ENCODE results near the gene ITGA5. TPM values are rescaled to one million over a fixed set of nuclear protein-coding genes. Genes with fewer than 3 reads are reported as not detected.

Gene ITGA5
- total RNA-seq, 1 donor from 2014 or later, result 100 TPM

DNA sequence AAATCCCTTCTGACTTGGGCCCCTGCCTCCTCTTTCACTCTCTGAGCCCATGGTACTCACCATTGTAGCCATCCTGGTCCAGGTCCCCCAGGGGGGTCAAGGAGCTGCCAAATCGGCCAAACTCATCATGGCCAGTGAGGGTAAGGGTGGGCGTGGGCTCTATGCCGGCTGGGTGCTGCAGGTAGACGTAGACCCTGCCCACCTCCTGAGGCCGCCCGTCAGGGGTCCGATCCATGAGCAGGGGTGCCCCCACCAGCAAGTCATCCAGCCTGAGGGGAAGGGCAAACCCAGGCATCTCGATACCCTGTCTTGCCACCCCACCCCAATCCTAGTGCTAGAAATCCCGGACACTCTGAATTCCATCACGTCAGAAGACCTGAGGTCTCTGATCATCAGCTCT lies 14.0 kb downstream of the ITGA5 start:
- Mint-ChIP-seq H3K27me3 (ENCODE audit: unreplicated experiment) (no peaks in the 10 kb centered on the region), H3K4me1 (ENCODE audit: unreplicated experiment) (no peaks in the 10 kb centered on the region), H3K9me3 (ENCODE audit: unreplicated experiment) (no peaks in the 10 kb centered on the region), H3K27ac (ENCODE audit: unreplicated experiment) (no peak overlapping the region), H3K36me3 (ENCODE audit: unreplicated experiment) (peaks cover 45% of the 10 kb centered on the region), H3K4me3 (ENCODE audit: unreplicated experiment) (no peak overlapping the region)
- no peak for TF ChIP-seq CTCF (IDR thresholded peaks at IDR 0.05)
- DNase-seq (ENCODE audit: extremely low spot score, unreplicated experiment), result no peak

GRCh38 chr12:54404061-54405004 lies 14.7 kb downstream of the ITGA5 start:
- H3K27me3 Mint-ChIP-seq (ENCODE audit: unreplicated experiment), result no peaks in the 10 kb centered on the region

DNA sequence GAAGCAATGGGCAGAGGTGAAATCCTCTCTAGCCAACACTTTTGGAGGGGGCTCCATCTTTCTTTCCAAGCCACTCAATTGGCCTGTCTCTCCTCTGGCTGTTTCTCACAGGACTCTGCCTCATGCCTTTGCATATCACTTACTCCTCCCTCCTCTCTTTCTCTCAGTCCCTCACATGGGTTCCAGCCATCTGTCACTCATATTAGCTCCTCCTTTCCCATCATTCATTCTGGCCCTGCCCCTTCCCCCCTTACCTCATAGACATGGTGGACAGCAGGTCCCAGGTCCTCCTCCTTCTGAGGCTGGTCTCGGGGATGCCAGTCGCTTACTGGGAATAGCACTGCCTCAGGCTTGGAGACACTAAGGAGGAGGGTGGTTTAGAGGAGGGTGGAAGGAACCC lies 17.9 kb downstream of the ITGA5 start:
- TF ChIP-seq CTCF (IDR thresholded peaks at IDR 0.05), result no peak
- Mint-ChIP-seq H3K9me3 (ENCODE audit: unreplicated experiment) (no peaks in the 10 kb centered on the region), H3K27me3 (ENCODE audit: unreplicated experiment) (no peaks in the 10 kb centered on the region), H3K27ac (ENCODE audit: unreplicated experiment) (no peak overlapping the region), H3K4me3 (ENCODE audit: unreplicated experiment) (no peak overlapping the region), H3K4me1 (ENCODE audit: unreplicated experiment) (no peaks in the 10 kb centered on the region), H3K36me3 (ENCODE audit: unreplicated experiment) (peaks cover 48% of the 10 kb centered on the region)
- no peak for DNase-seq (ENCODE audit: extremely low spot score, unreplicated experiment)

More at GRCh38 chr12:54404061-54405004, 14.7 kb downstream of the ITGA5 start:
- DNase-seq (ENCODE audit: extremely low spot score, unreplicated experiment), result no peak
- Mint-ChIP-seq H3K4me1 (ENCODE audit: unreplicated experiment) (no peaks in the 10 kb centered on the region), H3K27ac (ENCODE audit: unreplicated experiment) (no peak overlapping the region), H3K4me3 (ENCODE audit: unreplicated experiment) (no peak overlapping the region), H3K36me3 (ENCODE audit: unreplicated experiment) (peaks cover 46% of the 10 kb centered on the region), H3K9me3 (ENCODE audit: unreplicated experiment) (no peaks in the 10 kb centered on the region)
- TF ChIP-seq CTCF (IDR thresholded peaks at IDR 0.05), result peak; percentile 88

DNA sequence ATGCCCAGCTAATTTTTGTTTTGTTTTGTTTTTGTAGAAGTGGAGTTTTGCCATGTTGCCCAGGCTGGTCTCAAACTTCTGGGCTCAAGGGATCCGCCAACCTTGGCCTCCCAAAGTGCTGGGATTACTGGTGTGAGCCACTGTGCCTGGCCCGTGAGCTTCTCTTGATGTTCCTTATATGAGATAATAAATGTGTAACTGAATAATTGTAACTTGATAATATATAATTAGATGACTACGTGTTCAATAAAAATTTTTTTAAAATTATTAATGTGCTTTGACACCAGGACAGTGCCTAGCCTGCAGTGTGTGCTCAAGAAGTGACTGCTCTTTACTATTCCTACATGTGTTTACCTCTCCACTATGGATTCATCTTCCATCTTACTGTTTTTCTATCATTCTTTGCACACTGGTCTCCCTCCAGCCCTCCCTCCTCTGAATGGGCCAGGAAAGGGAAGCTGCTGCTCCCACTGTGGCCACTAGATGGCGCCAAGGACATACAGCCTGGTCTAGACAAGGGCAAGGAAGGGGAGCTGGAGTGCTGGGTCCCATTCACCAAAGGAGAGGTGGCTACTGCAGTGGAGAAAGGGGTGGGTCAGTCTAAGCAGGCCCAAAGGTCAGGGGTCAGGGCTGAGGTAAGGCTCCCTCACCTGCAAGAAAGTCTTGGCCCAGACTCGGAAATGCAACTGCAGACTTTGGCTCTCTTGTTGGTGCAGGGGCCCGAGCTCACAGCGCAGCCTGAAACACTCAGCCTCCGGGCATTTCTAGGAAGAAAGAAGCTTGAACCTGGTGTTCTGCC lies 19.9 kb downstream of the ITGA5 start:
- peak; percentile 94 for DNase-seq (ENCODE audit: extremely low spot score, unreplicated experiment)
- H3K27me3 Mint-ChIP-seq (ENCODE audit: unreplicated experiment), result no peaks in the 10 kb centered on the region
- H3K36me3 Mint-ChIP-seq (ENCODE audit: unreplicated experiment), result peaks cover 47% of the 10 kb centered on the region
- H3K4me1 Mint-ChIP-seq (ENCODE audit: unreplicated experiment), result no peaks in the 10 kb centered on the region
- H3K27ac Mint-ChIP-seq (ENCODE audit: unreplicated experiment), result no peak overlapping the region
- no peak overlapping the region for H3K4me3 Mint-ChIP-seq (ENCODE audit: unreplicated experiment)
- peak; percentile 98 for TF ChIP-seq CTCF (IDR thresholded peaks at IDR 0.05)
- no peaks in the 10 kb centered on the region for H3K9me3 Mint-ChIP-seq (ENCODE audit: unreplicated experiment)

DNA sequence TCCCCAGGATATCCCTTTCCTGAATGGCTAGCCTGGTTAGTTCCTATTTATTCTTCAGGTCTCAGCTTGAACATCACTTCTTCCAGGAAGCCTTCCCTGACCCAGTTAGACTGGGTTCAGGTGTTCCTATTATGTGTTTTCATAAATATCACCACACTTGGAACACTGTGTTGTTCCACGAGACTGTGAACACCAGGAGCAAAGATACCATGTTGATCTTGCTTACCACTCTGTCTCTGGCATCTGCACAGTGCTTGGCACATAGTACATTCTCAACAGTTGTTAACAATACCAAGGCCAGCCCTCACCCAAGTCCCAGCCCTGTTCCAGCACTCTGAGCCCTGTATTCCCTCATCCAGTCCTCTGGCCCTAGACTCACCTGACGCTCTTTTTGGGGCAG lies 20.8 kb downstream of the ITGA5 start:
- TF ChIP-seq CTCF (IDR thresholded peaks at IDR 0.05), result no peak
- Mint-ChIP-seq H3K9me3 (ENCODE audit: unreplicated experiment) (no peaks in the 10 kb centered on the region), H3K4me3 (ENCODE audit: unreplicated experiment) (no peak overlapping the region), H3K27ac (ENCODE audit: unreplicated experiment) (no peak overlapping the region), H3K4me1 (ENCODE audit: unreplicated experiment) (no peaks in the 10 kb centered on the region), H3K36me3 (ENCODE audit: unreplicated experiment) (peaks cover 43% of the 10 kb centered on the region), H3K27me3 (ENCODE audit: unreplicated experiment) (no peaks in the 10 kb centered on the region)
- DNase-seq (ENCODE audit: extremely low spot score, unreplicated experiment), result no peak

All from osteocyte (in vitro differentiated cells).